ENCODE data around the gene ZKSCAN4. TPM values are rescaled to one million over a fixed set of nuclear protein-coding genes. Genes with fewer than 3 reads are reported as not detected.

Gene ZKSCAN4
- total RNA-seq, 2 experiments from 2014 or later: 0.84 to 1.6 TPM

DNA sequence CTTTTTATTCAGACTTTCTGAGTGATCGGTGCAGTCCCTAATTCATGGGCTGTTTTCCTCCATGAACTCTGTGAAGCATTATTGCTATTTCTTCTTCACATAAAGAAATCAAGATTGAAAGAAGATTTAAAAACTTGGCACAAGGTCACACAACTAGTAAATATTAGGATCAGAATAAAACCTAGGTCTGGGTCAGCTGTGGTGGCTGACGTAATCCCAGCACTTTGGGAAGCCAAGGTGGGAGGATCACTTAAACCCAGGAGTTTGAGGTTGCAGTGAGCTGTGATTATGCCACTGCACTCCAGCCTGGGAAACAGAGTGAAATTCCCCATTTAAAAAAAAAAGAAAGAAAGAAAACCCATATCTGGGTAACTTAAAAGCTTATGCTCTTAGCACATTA is 25.6 kb downstream of the ZKSCAN4 start:
- Mint-ChIP-seq H3K4me1 (ENCODE audit: low read depth) (peaks cover 15% of the 10 kb centered on the region), H3K9me3 (no peaks in the 10 kb centered on the region), H3K36me3 (ENCODE audit: low read depth) (no peaks in the 10 kb centered on the region), H3K4me3 (no peak overlapping the region), H3K27me3 (peaks cover 65% of the 10 kb centered on the region), H3K27ac (no peak overlapping the region)
- Histone ChIP-seq H3K27me3 (ENCODE audit: control insufficient read depth in 1 of 2, insufficient read depth in 2 of 2, low read length in 2 of 2) (peaks cover 19 to 45% of the 10 kb centered on the region in 2 experiments), H3K9me3 (ENCODE audit: control insufficient read depth in 1 of 2, insufficient read depth in 1 of 2, low read length in 2 of 2) (peaks cover 0 to 5% of the 10 kb centered on the region in 2 experiments), H3K27ac (ENCODE audit: low read depth in 1 of 2, low read length in 2 of 2) (no peak overlapping the region), H3K4me3 (ENCODE audit: low read length) (no peak overlapping the region), H3K4me1 (ENCODE audit: insufficient read depth, low read length) (peaks cover 15% of the 10 kb centered on the region), H3K36me3 (ENCODE audit: insufficient read depth, low read length) (peaks cover 4% of the 10 kb centered on the region)
- ATAC-seq (ENCODE audit: poor library complexity) (no peak), DNase-seq (no peak)
- ChIA-PET CTCF (interaction anchor here (0.7 kb wide), 1 partner anchor 72 kb away, joined by 3 read pairs; no protein-coding TSS in a partner anchor), POLR2A (no interaction called here)
- TF ChIP-seq CTCF (IDR thresholded peaks at IDR 0.05): no peak
- intact Hi-C loops (cut with DNase I, micrococcal nuclease): no loop called here

- H3K4me1 Mint-ChIP-seq (ENCODE audit: low read depth): peaks cover 15% of the 10 kb centered on the region
- Histone ChIP-seq H3K36me3 (ENCODE audit: insufficient read depth, low read length) (peaks cover 4% of the 10 kb centered on the region), H3K27ac (ENCODE audit: low read depth in 1 of 2, low read length in 2 of 2) (no peak within 1 kb of the TSS), H3K27me3 (ENCODE audit: control insufficient read depth in 1 of 2, insufficient read depth in 2 of 2, low read length in 2 of 2) (peaks cover 28 to 54% of the 10 kb centered on the region in 2 experiments), H3K4me1 (ENCODE audit: insufficient read depth, low read length) (peaks cover 15% of the 10 kb centered on the region), H3K4me3 (ENCODE audit: low read length) (peak within 1 kb of the TSS; percentile 87), H3K9me3 (ENCODE audit: control insufficient read depth in 1 of 2, insufficient read depth in 1 of 2, low read length in 2 of 2) (peaks cover 0 to 5% of the 10 kb centered on the region in 2 experiments)
- ATAC-seq (ENCODE audit: poor library complexity): peak; percentile 29
- ChIA-PET POLR2A (no interaction called here), CTCF (no interaction called here)
- H3K4me3 Mint-ChIP-seq: peak within 1 kb of the TSS; percentile 88
- no peak within 1 kb of the TSS for H3K27ac Mint-ChIP-seq
- peak in 6 of 14 experiments; percentile 14 to 67 (median 41) for DNase-seq
- no peaks in the 10 kb centered on the region for H3K9me3 Mint-ChIP-seq
- TF ChIP-seq CTCF (IDR thresholded peaks at IDR 0.05): no peak
- H3K36me3 Mint-ChIP-seq (ENCODE audit: low read depth): no peaks in the 10 kb centered on the region
- H3K27me3 Mint-ChIP-seq: peaks cover 75% of the 10 kb centered on the region
- intact Hi-C loops (cut with DNase I, micrococcal nuclease): no loop called here
These were observed 26.8 kb downstream of the ZKSCAN4 start, which contains the start of gene ZSCAN9 for GRCh38 chr6:28225056-28225834. TSS of gene ZSCAN9 (plus strand) at chr6:28225275. CDS start at chr6:28227085, 1,810 bp downstream.

- DNase-seq (no peak), ATAC-seq (ENCODE audit: poor library complexity) (no peak)
- Mint-ChIP-seq H3K36me3 (ENCODE audit: low read depth) (no peaks in the 10 kb centered on the region), H3K4me1 (ENCODE audit: low read depth) (peaks cover 15% of the 10 kb centered on the region), H3K4me3 (peak overlapping the region; percentile 88), H3K27me3 (peaks cover 84% of the 10 kb centered on the region), H3K9me3 (no peaks in the 10 kb centered on the region), H3K27ac (no peak overlapping the region)
- POLR2A ChIA-PET: interaction anchor here (0.5 kb wide), 1 partner anchor 13 kb away, joined by 3 read pairs; no protein-coding TSS in a partner anchor
- Histone ChIP-seq H3K9me3 (ENCODE audit: control insufficient read depth in 1 of 2, insufficient read depth in 1 of 2, low read length in 2 of 2) (peaks cover 0 to 8% of the 10 kb centered on the region in 2 experiments), H3K36me3 (ENCODE audit: insufficient read depth, low read length) (peaks cover 4% of the 10 kb centered on the region), H3K27me3 (ENCODE audit: control insufficient read depth in 1 of 2, insufficient read depth in 2 of 2, low read length in 2 of 2) (peaks cover 32 to 62% of the 10 kb centered on the region in 2 experiments), H3K4me3 (ENCODE audit: low read length) (peak overlapping the region; percentile 87), H3K4me1 (ENCODE audit: insufficient read depth, low read length) (peaks cover 15% of the 10 kb centered on the region), H3K27ac (ENCODE audit: low read depth in 1 of 2, low read length in 2 of 2) (no peak overlapping the region)
- no peak for TF ChIP-seq CTCF (IDR thresholded peaks at IDR 0.05)
- intact Hi-C loops (cut with DNase I, micrococcal nuclease): no loop called here
- CTCF ChIA-PET: no interaction called here
These were observed 27.7 kb downstream of the ZKSCAN4 start for GRCh38 chr6:28224131-28225055.

Measured in CD4-positive, alpha-beta T cell (primary cell).